Gastrocnemius medialis (tissue), 4 donors: ENCODE measurements around the gene DNAJC15. TPM values are rescaled to one million over a fixed set of nuclear protein-coding genes. Genes with fewer than 3 reads are reported as not detected.

ENCODE experiments used
- ATAC-seq, 2 donors: fragments of 150-250 bp; one replicate each; pipeline ENCODE4 v1.9.1; 2016
- DNase-seq, 2 donors: peaks; one replicate each; pipeline ENCODE4 v3.0.0-alpha.2; 2019
- H3K27ac ChIP-seq, 4 donors: fragments of 200-600 bp; sonication (generic); 1 replicate in 1 of 4; 2 replicates in 3 of 4; pipeline ENCODE4 v1.5.1; 2016 to 2018; ENCODE audit warnings: mild to moderate bottlenecking in 2 of 4, moderate library complexity in 1 of 4
- H3K27me3 ChIP-seq, 3 donors: fragments of 200-600 bp; sonication (generic) in 2 of 3; 1 replicate in 1 of 3; 2 replicates in 2 of 3; pipeline versions ENCODE4 v1.5.1 to v1.6.0; 2016 to 2019; ENCODE audit warnings: mild to moderate bottlenecking in 1 of 3, moderate library complexity in 1 of 3
- H3K36me3 ChIP-seq, 2 donors: fragments of 200-600 bp; sonication (generic) in 1 of 2; one replicate each; pipeline ENCODE4 v1.5.1; 2017 to 2018
- H3K4me1 ChIP-seq, 2 donors: fragments of 200-600 bp; sonication (generic) in 1 of 2; one replicate each; pipeline ENCODE4 v1.5.1; 2016 to 2017; ENCODE audit warnings: mild to moderate bottlenecking in 2 of 2
- H3K4me3 ChIP-seq, 4 donors: fragments of 200-600 bp; sonication (generic) in 3 of 4; 1 replicate in 1 of 4; 2 replicates in 3 of 4; pipeline ENCODE4 v1.5.1; 2016 to 2019; ENCODE audit warnings: mild to moderate bottlenecking in 2 of 4
- H3K9me3 ChIP-seq, 3 donors: fragments of 200-600 bp; sonication (generic) in 2 of 3; 1 replicate in 1 of 3; 2 replicates in 2 of 3; pipeline ENCODE4 v1.5.1; 2016 to 2019
- POLR2A ChIP-seq, 2 donors: fragments of 450-650 bp; IDR thresholded peaks; one replicate each; pipeline ENCODE4 v1.6.1; 2017; ENCODE audit warnings: antibody characterized with exemption in 2 of 2, mild to moderate bottlenecking in 2 of 2, moderate library complexity in 2 of 2
- in situ Hi-C, 4 donors: fragments of 200-750 bp; cut with MboI; loops; one replicate each; pipeline versions ENCODE4 v1.15.0 to v1.8.0; 2017; ENCODE audit warnings: low sequenced_read_pairs in 4 of 4
- intact Hi-C: fragments of 100-400 bp; cut with DNase I; formaldehyde crosslinking; loops from one replicate; pipeline ENCODE4 v1.15.1; 2023; ENCODE audit warnings: low total_unique reads
- total RNA-seq, 4 donors: library from RNA; depleted of rRNA; stranded (reverse); fragments of >200 nt; gene quantifications; one replicate each; pipeline versions ENCODE4 v1.1.0 to v1.2.3, GENCODE V29; 2016
- TF ChIP-seq, protein P1 (sequence below), 5 experiments: fragments of 450-650 bp in 3 of 5; fragments of 200-600 bp in 2 of 5; sonication (generic) in 2 of 5; IDR thresholded peaks in 4 of 5; conservative IDR thresholded peaks in 1 of 5; 1 replicate in 4 of 5; 2 replicates in 1 of 5; pipeline ENCODE4 v1.5.1; 2016 to 2019; ENCODE audit warnings: antibody characterized with exemption in 5 of 5, mild to moderate bottlenecking in 3 of 5, moderate library complexity in 3 of 5

DNAJC15 gene
- total RNA-seq, 4 donors from 2014 or later = 6.2 to 19.5 (median 12.3) TPM

DNA sequence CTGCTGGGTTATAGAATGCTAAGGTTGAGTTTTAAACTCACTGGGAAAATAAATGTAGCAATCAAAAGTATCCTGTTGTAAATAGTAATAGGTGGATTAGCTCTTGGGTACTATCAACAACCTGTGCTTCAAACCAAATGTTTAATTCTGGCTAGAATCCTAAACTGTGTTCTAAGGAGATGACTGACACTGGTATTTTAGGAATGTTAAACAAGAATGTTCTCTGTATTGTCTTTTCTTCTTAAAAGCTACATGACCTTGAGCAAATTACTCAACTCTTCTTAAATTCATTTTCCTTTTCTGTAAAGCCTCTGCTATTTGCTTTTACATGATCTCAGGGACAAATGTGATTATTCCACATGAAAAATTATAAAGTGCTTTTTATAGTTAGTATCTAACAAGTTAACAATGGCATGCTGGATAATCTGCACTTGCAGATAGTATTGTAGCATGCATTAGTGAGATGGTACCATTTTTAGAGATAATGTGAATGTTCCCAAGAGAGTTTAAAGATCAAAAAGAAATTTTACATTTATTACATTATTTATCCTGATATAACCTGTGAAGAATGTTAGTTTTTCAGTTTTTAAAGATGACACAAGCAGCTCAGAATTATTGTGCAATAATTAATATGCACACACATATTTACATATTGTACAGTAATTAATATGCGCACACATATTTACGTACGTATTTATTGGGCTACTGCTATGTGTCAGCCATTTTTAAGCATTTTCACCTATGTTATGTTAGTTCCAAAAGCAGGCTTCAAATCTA is 17.7 kb upstream of the DNAJC15 start:
- intact Hi-C loops (no loop called here), in situ Hi-C loops (no loop called here)
- H3K4me1 ChIP-seq = no peaks in the 10 kb centered on the region
- TF ChIP-seq, protein P1, sequence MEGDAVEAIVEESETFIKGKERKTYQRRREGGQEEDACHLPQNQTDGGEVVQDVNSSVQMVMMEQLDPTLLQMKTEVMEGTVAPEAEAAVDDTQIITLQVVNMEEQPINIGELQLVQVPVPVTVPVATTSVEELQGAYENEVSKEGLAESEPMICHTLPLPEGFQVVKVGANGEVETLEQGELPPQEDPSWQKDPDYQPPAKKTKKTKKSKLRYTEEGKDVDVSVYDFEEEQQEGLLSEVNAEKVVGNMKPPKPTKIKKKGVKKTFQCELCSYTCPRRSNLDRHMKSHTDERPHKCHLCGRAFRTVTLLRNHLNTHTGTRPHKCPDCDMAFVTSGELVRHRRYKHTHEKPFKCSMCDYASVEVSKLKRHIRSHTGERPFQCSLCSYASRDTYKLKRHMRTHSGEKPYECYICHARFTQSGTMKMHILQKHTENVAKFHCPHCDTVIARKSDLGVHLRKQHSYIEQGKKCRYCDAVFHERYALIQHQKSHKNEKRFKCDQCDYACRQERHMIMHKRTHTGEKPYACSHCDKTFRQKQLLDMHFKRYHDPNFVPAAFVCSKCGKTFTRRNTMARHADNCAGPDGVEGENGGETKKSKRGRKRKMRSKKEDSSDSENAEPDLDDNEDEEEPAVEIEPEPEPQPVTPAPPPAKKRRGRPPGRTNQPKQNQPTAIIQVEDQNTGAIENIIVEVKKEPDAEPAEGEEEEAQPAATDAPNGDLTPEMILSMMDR (IDR thresholded peaks at IDR 0.05 in 4 of 5, conservative IDR thresholded peaks at IDR 0.05 in 1 of 5) = no peak
- TF ChIP-seq POLR2A (IDR thresholded peaks at IDR 0.05) = no peak
- no peaks in the 10 kb centered on the region for H3K27me3 ChIP-seq
- H3K4me3 ChIP-seq = no peak overlapping the region
- no peak for ATAC-seq
- no peaks in the 10 kb centered on the region for H3K9me3 ChIP-seq
- no peaks in the 10 kb centered on the region for H3K36me3 ChIP-seq
- H3K27ac ChIP-seq = no peak overlapping the region
- no peak for DNase-seq

DNA sequence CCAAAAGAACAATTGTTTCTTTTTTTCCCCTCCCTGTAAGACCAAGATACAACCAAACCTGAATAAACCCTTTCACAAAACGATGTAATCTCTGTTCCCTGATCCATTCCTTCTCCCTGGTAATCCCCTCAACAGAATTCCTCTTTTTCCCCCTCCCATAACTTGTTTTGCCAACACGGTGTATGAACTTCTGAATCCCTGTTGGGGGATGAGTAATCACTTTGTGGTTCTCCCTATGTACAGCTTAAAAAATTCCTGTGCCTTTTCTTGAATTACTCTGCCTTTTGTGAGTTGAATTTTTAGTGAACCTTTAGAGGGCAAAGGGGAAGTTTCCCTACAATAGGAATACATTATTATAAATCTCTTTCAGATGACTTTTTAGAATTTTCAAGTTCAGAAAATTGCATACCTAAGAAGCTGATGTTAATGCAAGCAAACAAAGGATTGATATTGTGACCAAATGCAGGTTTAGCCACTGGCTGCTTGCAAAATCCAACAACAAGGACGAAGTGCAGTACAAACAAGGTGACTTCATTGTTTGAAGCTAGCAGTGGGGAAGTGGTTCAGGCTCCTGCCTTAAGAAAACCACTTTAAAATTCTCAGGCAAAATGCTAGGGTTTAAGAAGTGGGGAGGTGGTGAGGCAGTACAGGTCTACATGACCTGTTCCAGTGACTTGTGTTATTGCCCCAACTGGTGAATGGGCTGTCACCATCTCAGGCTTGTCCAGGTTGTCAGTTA is 16.3 kb upstream of the DNAJC15 start:
- H3K27me3 ChIP-seq = no peaks in the 10 kb centered on the region
- DNase-seq = no peak
- no peaks in the 10 kb centered on the region for H3K9me3 ChIP-seq
- no peaks in the 10 kb centered on the region for H3K36me3 ChIP-seq
- no peak overlapping the region for H3K27ac ChIP-seq
- intact Hi-C loops = no loop called here
- in situ Hi-C loops = no loop called here
- TF ChIP-seq, protein P1 (IDR thresholded peaks at IDR 0.05 in 4 of 5, conservative IDR thresholded peaks at IDR 0.05 in 1 of 5) = no peak
- TF ChIP-seq POLR2A (IDR thresholded peaks at IDR 0.05) = no peak
- no peak overlapping the region for H3K4me3 ChIP-seq
- ATAC-seq = no peak
- no peaks in the 10 kb centered on the region for H3K4me1 ChIP-seq

DNA sequence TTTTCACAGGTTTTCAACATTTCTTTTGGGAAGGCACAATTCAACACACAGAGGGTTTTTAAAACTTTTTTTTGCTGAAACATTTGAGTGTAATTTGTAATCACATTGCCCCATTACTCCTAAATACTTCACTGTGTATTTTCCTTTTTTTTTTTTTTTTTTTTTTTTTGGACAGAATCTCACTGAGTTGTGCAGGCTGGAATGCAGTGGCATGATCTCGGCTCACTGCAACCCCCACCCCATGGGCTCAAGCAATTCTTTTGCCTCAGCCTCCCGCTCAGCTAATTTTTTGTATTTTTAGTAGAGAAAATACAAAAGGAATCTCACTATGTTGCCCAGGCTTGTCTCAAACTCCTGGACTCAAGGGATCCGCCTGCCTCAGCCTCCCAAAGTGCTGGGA is 14.8 kb upstream of the DNAJC15 start:
- no peaks in the 10 kb centered on the region for H3K36me3 ChIP-seq
- ATAC-seq (no peak), DNase-seq (no peak)
- no peak overlapping the region for H3K27ac ChIP-seq
- TF ChIP-seq, protein P1 (IDR thresholded peaks at IDR 0.05 in 4 of 5, conservative IDR thresholded peaks at IDR 0.05 in 1 of 5) = no peak
- TF ChIP-seq POLR2A (IDR thresholded peaks at IDR 0.05) = no peak
- no peaks in the 10 kb centered on the region for H3K9me3 ChIP-seq
- H3K4me1 ChIP-seq = no peaks in the 10 kb centered on the region
- H3K27me3 ChIP-seq = no peaks in the 10 kb centered on the region
- intact Hi-C loops (no loop called here), in situ Hi-C loops (no loop called here)
- H3K4me3 ChIP-seq = no peak overlapping the region

DNA sequence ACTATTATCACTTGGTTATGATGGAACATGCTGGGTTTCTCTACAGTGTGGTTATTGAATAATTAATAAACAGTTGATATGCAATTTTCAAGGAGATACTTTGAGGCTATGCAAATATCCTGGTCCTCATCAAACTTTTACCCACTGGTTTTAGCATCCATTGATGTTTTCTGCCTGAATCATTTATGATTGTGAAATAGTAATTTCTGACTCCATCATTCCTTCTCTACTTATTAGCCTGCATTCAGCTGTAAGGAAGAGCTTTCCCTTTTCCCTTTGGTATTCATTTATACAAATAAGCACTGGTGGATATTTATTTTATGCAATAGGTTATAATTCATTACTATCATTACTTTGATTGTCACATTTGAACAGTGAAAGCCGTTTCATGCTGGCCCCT is 13.9 kb upstream of the DNAJC15 start:
- in situ Hi-C loops (no loop called here), intact Hi-C loops (no loop called here)
- H3K27me3 ChIP-seq = no peaks in the 10 kb centered on the region

More for the DNA sequence above, 13.9 kb upstream of the DNAJC15 start:
- DNase-seq (no peak), ATAC-seq (no peak)
- no peak overlapping the region for H3K4me3 ChIP-seq
- no peaks in the 10 kb centered on the region for H3K9me3 ChIP-seq
- no peaks in the 10 kb centered on the region for H3K4me1 ChIP-seq
- no peaks in the 10 kb centered on the region for H3K36me3 ChIP-seq
- no peak overlapping the region for H3K27ac ChIP-seq
- TF ChIP-seq, protein P1 (IDR thresholded peaks at IDR 0.05 in 4 of 5, conservative IDR thresholded peaks at IDR 0.05 in 1 of 5) = no peak
- TF ChIP-seq POLR2A (IDR thresholded peaks at IDR 0.05) = no peak
